Karpas-422 (cell line): ENCODE measurements around the gene CLCF1. TPM values are rescaled to one million over a fixed set of nuclear protein-coding genes. Genes with fewer than 3 reads are reported as not detected.

Experiments
- DNase-seq: peaks from one replicate; pipeline ENCODE4 v3.0.0-alpha.2; 2015
- H2AFZ ChIP-seq: fragments of 200-600 bp; sonication (generic); 2 replicates; pipeline ENCODE4 v1.6.1; 2014; ENCODE audit warnings: antibody characterized with exemption, low read length, mixed read lengths
- H3K27ac ChIP-seq: fragments of 200-600 bp; sonication (generic); 2 replicates; pipeline ENCODE4 v1.5.1; 2014; ENCODE audit warnings: mild to moderate bottlenecking, low read length, moderate library complexity
- H3K27me3 ChIP-seq: fragments of 200-600 bp; sonication (generic); 2 replicates; pipeline ENCODE4 v1.6.1; 2014; ENCODE audit warnings: low read length, mixed read lengths
- H3K36me3 ChIP-seq: fragments of 200-600 bp; sonication (generic); 2 replicates; pipeline ENCODE4 v1.6.1; 2014; ENCODE audit warnings: low read length, mixed read lengths; ENCODE audit not compliant: insufficient read depth
- H3K4me1 ChIP-seq: fragments of 200-600 bp; sonication (generic); 2 replicates; pipeline ENCODE4 v1.6.1; 2014; ENCODE audit warnings: mild to moderate bottlenecking, low read length, mixed read lengths
- H3K4me2 ChIP-seq: fragments of 200-600 bp; sonication (generic); 2 replicates; pipeline ENCODE4 v1.6.1; 2014; ENCODE audit warnings: low read length, low read depth, mild to moderate bottlenecking; ENCODE audit not compliant: poor library complexity, severe bottlenecking
- H3K4me3 ChIP-seq: fragments of 200-600 bp; sonication (generic); 2 replicates; pipeline ENCODE4 v1.5.1; 2014; ENCODE audit warnings: mild to moderate bottlenecking, antibody characterized with exemption, low read length, mixed read lengths
- H3K79me2 ChIP-seq: fragments of 200-600 bp; sonication (generic); 2 replicates; pipeline ENCODE4 v1.6.1; 2014; ENCODE audit warnings: mild to moderate bottlenecking, low read length, mixed read lengths
- H3K9ac ChIP-seq: fragments of 200-600 bp; sonication (generic); 2 replicates; pipeline ENCODE4 v1.6.0; 2014; ENCODE audit warnings: low read length
- H3K9me2 ChIP-seq: fragments of 200-600 bp; sonication (generic), shearing (Covaris generic); replicated peaks from 2 replicates; pipeline ENCODE4 v1.6.0; 2014; ENCODE audit warnings: mild to moderate bottlenecking, low read length, moderate library complexity; ENCODE audit not compliant: insufficient read depth
- H3K9me3 ChIP-seq: fragments of 300-700, 200-600 bp; sonication (generic); 2 replicates; pipeline ENCODE4 v1.6.1; 2014; ENCODE audit warnings: low read length, mixed read lengths
- H4K20me1 ChIP-seq: fragments of 200-600 bp; sonication (generic); 2 replicates; pipeline ENCODE4 v1.6.1; 2014; ENCODE audit warnings: mild to moderate bottlenecking, antibody characterized with exemption, low read length, low read depth; ENCODE audit not compliant: insufficient read depth
- total RNA-seq: library from RNA; depleted of rRNA; stranded (reverse); fragments of >200 nt; shearing (Covaris generic); gene quantifications from 2 replicates; pipeline ENCODE4 v1.2.3, GENCODE V29; 2014; ENCODE audit warnings: low replicate concordance

Gene CLCF1
- total RNA-seq, 1 experiment from 2014 or later = 6.4 TPM

- H4K20me1 ChIP-seq = peaks cover 4% of the 10 kb centered on the region; the same call in 1 of the 2 replicates
- H3K9ac ChIP-seq = no peak overlapping the region
- H3K79me2 ChIP-seq = peaks cover 13% of the 10 kb centered on the region
- H3K27ac ChIP-seq = no peak overlapping the region
- no peaks in the 10 kb centered on the region for H3K9me3 ChIP-seq
- no peaks in the 10 kb centered on the region for H3K36me3 ChIP-seq
- no peak overlapping the region for H2AFZ ChIP-seq
- DNase-seq = no peak
- no peaks in the 10 kb centered on the region for H3K9me2 ChIP-seq
- no peak overlapping the region for H3K4me2 ChIP-seq
- H3K4me1 ChIP-seq = peaks cover 37% of the 10 kb centered on the region
- no peak overlapping the region for H3K4me3 ChIP-seq
- H3K27me3 ChIP-seq = no peaks in the 10 kb centered on the region
Observed at GRCh38 chr11:67376063-67376820, 2.8 kb upstream of the CLCF1 start.

DNA sequence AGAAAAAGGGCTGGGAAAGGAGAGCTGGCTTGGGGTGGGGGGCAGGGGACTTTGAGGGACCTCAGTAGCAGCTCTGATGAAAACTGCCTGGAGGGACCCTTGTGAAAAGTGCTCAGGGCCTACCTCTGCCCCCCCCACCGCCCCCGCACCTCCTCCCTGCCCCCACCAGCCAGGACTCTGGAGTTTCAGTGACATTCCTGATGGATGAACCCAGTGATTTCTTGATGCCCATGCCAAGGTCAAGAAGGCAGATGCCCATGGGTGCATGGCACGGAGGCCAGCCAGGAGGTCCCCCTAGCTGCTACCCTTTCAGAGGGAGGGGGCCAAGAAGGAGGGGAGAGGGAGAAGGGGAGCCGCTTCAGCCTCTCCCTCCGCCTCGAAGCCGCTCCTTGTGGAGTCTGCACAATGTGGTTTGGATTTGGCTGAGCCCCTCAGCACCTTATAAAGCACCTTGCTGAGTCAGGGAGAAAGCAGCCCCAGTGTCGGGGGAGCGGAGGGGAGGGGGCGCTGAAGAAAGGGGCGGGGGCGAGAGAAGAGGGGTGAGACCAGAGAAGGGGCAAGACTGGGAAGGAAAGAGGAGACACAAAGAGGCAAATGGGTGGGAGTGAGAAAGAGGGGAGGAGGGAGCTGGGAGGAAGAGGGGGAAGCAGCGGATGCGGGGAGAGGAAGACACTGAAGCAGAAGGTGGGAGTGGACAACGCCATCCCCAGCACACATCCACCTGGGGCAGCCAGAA, 2.1 kb upstream of the CLCF1 start:
- no peaks in the 10 kb centered on the region for H3K9me2 ChIP-seq
- no peak overlapping the region for H3K4me2 ChIP-seq
- H3K79me2 ChIP-seq = peaks cover 21% of the 10 kb centered on the region
- no peak overlapping the region for H3K9ac ChIP-seq
- peaks cover 4% of the 10 kb centered on the region; the same call in 1 of the 2 replicates for H4K20me1 ChIP-seq
- H3K36me3 ChIP-seq = no peaks in the 10 kb centered on the region
- DNase-seq = no peak
- no peak overlapping the region for H3K27ac ChIP-seq
- no peaks in the 10 kb centered on the region for H3K9me3 ChIP-seq
- H3K27me3 ChIP-seq = no peaks in the 10 kb centered on the region
- H3K4me1 ChIP-seq = peaks cover 37% of the 10 kb centered on the region
- no peak overlapping the region for H3K4me3 ChIP-seq
- no peak overlapping the region for H2AFZ ChIP-seq

- Histone ChIP-seq H3K9ac (peak overlapping the region; percentile 96), H4K20me1 (peaks cover 7% of the 10 kb centered on the region), H3K79me2 (peaks cover 27% of the 10 kb centered on the region), H3K27ac (no peak overlapping the region), H2AFZ (no peak overlapping the region), H3K36me3 (no peaks in the 10 kb centered on the region), H3K4me2 (peak overlapping the region; percentile 98), H3K4me3 (peak overlapping the region; percentile 91; the same call in 1 of the 2 replicates), H3K9me2 (no peaks in the 10 kb centered on the region), H3K9me3 (no peaks in the 10 kb centered on the region), H3K27me3 (no peaks in the 10 kb centered on the region), H3K4me1 (peaks cover 44% of the 10 kb centered on the region)
- no peak for DNase-seq
Observed at GRCh38 chr11:67374571-67375281, 1.3 kb upstream of the CLCF1 start.

DNA sequence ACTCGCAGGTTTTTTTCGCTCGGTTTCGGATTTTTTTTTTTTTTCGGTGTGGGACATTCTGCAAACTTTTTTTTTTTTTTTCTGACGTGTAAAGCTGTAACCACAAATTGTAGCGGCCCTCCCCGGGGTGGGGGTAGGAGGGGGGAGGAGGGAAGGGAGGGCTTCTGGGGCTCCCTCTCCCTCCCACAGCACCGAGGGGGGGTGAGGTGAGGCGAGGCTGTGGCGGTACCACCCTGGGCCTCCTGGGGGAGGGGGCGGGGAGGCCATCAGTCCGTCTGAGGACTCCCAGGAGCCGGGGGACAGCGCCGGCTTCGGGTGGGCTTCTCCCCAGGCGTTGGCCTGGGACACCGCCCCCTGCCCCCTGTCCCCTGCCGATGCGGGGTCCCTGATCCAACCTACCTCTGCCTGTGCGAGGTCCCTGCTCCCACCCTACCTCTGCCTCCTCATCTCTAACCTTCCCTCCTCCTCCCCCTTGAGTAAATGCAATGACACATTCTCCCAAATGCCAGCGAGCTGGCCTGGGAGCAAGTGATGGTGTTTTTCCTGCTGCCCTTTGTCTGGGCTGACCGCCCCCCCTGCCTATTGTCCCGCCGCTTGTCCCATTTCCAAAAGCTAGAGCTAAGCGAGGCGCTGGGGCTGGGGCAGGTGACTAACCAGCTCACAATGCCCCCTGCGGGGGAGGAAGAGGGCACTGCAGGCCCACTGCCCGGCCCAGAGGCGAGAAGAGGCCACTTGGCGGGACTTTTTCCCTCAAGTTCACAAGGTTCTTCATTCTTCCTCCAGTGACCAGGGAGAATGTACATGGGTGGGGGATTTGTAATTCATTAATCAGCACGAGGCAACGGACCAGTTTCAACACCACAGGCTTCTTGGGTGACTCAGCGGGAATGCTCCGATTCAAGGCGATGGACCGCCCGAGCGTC, 511 bp upstream of the CLCF1 start:
- Histone ChIP-seq H3K9ac (peak overlapping the region; percentile 96), H2AFZ (peak overlapping the region; percentile 8; the same call in 1 of the 2 replicates), H3K4me2 (peak overlapping the region; percentile 98), H3K4me3 (peak overlapping the region; percentile 91), H3K27me3 (no peaks in the 10 kb centered on the region), H3K9me2 (no peaks in the 10 kb centered on the region), H3K36me3 (no peaks in the 10 kb centered on the region), H3K9me3 (no peaks in the 10 kb centered on the region), H3K27ac (peak overlapping the region; percentile 87), H4K20me1 (peaks cover 14% of the 10 kb centered on the region), H3K79me2 (peaks cover 34% of the 10 kb centered on the region), H3K4me1 (peaks cover 53% of the 10 kb centered on the region)
- peak; percentile 89 for DNase-seq

DNA sequence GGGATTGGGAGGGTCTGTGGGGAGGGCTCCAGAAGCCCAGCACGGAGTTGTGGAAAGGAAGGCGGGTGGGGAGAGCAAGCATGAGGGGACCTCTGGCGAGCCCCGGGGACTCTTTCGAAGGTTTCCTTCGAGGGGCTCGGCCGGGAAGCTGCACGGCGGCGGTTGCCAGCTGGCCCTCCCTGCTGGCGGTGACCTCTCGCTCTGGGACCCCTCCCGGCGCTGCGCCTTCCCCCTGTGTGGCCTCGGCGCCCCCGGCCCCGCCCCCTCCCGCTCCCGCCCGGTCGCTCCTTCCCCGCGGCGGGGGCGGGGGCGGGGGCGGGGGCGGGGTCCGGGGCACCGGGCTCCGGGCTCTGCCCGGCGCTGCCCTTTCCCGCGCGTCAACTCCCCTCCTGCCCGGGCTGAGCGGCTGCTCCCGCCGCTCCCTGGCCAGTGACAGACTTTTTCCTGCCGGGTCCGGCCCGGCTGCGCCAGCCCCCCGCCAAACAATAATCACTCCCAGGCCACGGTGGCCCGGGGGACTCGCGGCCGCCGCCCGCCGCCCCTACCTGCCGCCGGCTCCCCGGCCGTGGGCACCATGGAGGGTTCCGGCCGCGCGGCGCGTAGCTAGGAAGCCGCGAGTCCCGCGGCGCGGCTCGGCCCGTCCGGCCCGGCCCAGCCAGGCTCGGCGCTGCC, 941 bp downstream of the CLCF1 start:
- Histone ChIP-seq H3K36me3 (no peaks in the 10 kb centered on the region), H3K4me3 (peak overlapping the region; percentile 91), H3K4me2 (peak overlapping the region; percentile 98), H3K79me2 (peaks cover 44% of the 10 kb centered on the region), H2AFZ (no peak overlapping the region), H3K9me3 (no peaks in the 10 kb centered on the region), H3K27ac (peak overlapping the region; percentile 87), H3K9me2 (no peaks in the 10 kb centered on the region), H4K20me1 (peaks cover 14% of the 10 kb centered on the region), H3K4me1 (peaks cover 67% of the 10 kb centered on the region), H3K27me3 (no peaks in the 10 kb centered on the region), H3K9ac (peak overlapping the region; percentile 96)
- no peak for DNase-seq

GRCh38 chr11:67371911-67372320, 1.5 kb downstream of the CLCF1 start:
- H3K27me3 ChIP-seq = no peaks in the 10 kb centered on the region
- H3K79me2 ChIP-seq = peaks cover 44% of the 10 kb centered on the region
- H3K27ac ChIP-seq = peak overlapping the region; percentile 74
- H3K9ac ChIP-seq = peak overlapping the region; percentile 74
- peak overlapping the region; percentile 84 for H3K4me2 ChIP-seq
- DNase-seq = no peak
- H3K4me3 ChIP-seq = peak overlapping the region; percentile 70
- H3K9me2 ChIP-seq = no peaks in the 10 kb centered on the region
- H3K36me3 ChIP-seq = no peaks in the 10 kb centered on the region
- H4K20me1 ChIP-seq = peaks cover 14% of the 10 kb centered on the region
- no peaks in the 10 kb centered on the region for H3K9me3 ChIP-seq
- H2AFZ ChIP-seq = no peak overlapping the region
- H3K4me1 ChIP-seq = peaks cover 73% of the 10 kb centered on the region

GRCh38 chr11:67371189-67371910, 2.0 kb downstream of the CLCF1 start:
- no peak overlapping the region for H2AFZ ChIP-seq
- H3K9me3 ChIP-seq = no peaks in the 10 kb centered on the region
- H3K27me3 ChIP-seq = no peaks in the 10 kb centered on the region
- peak; percentile 79 for DNase-seq
- peaks cover 14% of the 10 kb centered on the region for H4K20me1 ChIP-seq
- H3K27ac ChIP-seq = peak overlapping the region; percentile 74
- no peaks in the 10 kb centered on the region for H3K9me2 ChIP-seq
- peaks cover 78% of the 10 kb centered on the region for H3K4me1 ChIP-seq
- no peaks in the 10 kb centered on the region for H3K36me3 ChIP-seq
- H3K9ac ChIP-seq = peak overlapping the region; percentile 74
- H3K79me2 ChIP-seq = peaks cover 44% of the 10 kb centered on the region
- peak overlapping the region; percentile 84 for H3K4me2 ChIP-seq
- peak overlapping the region; percentile 70; the same call in 1 of the 2 replicates for H3K4me3 ChIP-seq
